ENCODE measurements around the gene PPP1CA. TPM values are rescaled to one million over a fixed set of nuclear protein-coding genes. Genes with fewer than 3 reads are reported as not detected.
A peak's percentile ranks its signal among the peaks of the same experiment; 100 is the strongest.

The PPP1CA gene
- total and polyA plus RNA-seq, 7 donors, result 72.6 to 191 (median 108) TPM

- H3K4me3 ChIP-seq, result no peak overlapping the region
- ATAC-seq, result no peak
- DNase-seq, result no peak
- no peak for TF ChIP-seq CTCF (IDR thresholded peaks at IDR 0.05)
- H3K36me3 ChIP-seq (ENCODE audit: insufficient read depth in 1 of 2, low read depth in 1 of 2), result no peaks in the 10 kb centered on the region
- H3K4me1 ChIP-seq, result peaks cover 3% of the 10 kb centered on the region
- H3K27me3 ChIP-seq (ENCODE audit: insufficient read depth in 3 of 3, low read length in 2 of 3), result no peaks in the 10 kb centered on the region
- WGBS, 3 donors, result 89 to 93% (median 89%) methylated on average over 7 of the region's 7 CpGs
- intact Hi-C loops (cut with DNase I), result no loop called here
- H3K9me3 ChIP-seq, result no peaks in the 10 kb centered on the region
- H3K27ac ChIP-seq, result no peak overlapping the region
Measured at GRCh38 chr11:67448220-67448609, 46.6 kb upstream of the PPP1CA start.

GRCh38 chr11:67445515-67445914 lies 43.9 kb upstream of the PPP1CA start:
- H3K27me3 ChIP-seq (ENCODE audit: insufficient read depth in 3 of 3, low read length in 2 of 3), result no peaks in the 10 kb centered on the region
- no peak overlapping the region for H3K4me3 ChIP-seq
- peaks cover 8% of the 10 kb centered on the region for H3K4me1 ChIP-seq
- WGBS, 3 donors, result 79 to 87% (median 85%) methylated on average over 5 of the region's 5 CpGs
- DNase-seq, result no peak
- H3K36me3 ChIP-seq (ENCODE audit: insufficient read depth in 1 of 2, low read depth in 1 of 2), result peaks cover 0 to 17% of the 10 kb centered on the region in 2 donors
- no peak for ATAC-seq
- H3K9me3 ChIP-seq, result no peaks in the 10 kb centered on the region
- no peak for TF ChIP-seq CTCF (IDR thresholded peaks at IDR 0.05)
- intact Hi-C loops (cut with DNase I), result no loop called here
- no peak overlapping the region for H3K27ac ChIP-seq

GRCh38 chr11:67442504-67443404 lies 41.1 kb upstream of the PPP1CA start:
- DNase-seq (no peak), ATAC-seq (peak in 1 of 4 donors; percentile 12)
- no peak for TF ChIP-seq CTCF (IDR thresholded peaks at IDR 0.05)
- H3K4me3 ChIP-seq, result peak overlapping the region; percentile 73
- 36 to 48% (median 39%) methylated on average over 29 to 45 of the region's 45 CpGs for WGBS, 3 donors
- peaks cover 0 to 35% of the 10 kb centered on the region in 2 donors for H3K36me3 ChIP-seq (ENCODE audit: insufficient read depth in 1 of 2, low read depth in 1 of 2)
- no peaks in the 10 kb centered on the region for H3K27me3 ChIP-seq (ENCODE audit: insufficient read depth in 3 of 3, low read length in 2 of 3)
- peaks cover 8% of the 10 kb centered on the region for H3K4me1 ChIP-seq
- H3K9me3 ChIP-seq, result no peaks in the 10 kb centered on the region
- intact Hi-C loops (cut with DNase I), result no loop called here
- peak overlapping the region; percentile 86 for H3K27ac ChIP-seq

GRCh38 chr11:67441731-67442351 lies 40.2 kb upstream of the PPP1CA start:
- Histone ChIP-seq H3K4me1 (peaks cover 8% of the 10 kb centered on the region), H3K9me3 (no peaks in the 10 kb centered on the region), H3K27me3 (ENCODE audit: insufficient read depth in 3 of 3, low read length in 2 of 3) (no peaks in the 10 kb centered on the region), H3K4me3 (peak overlapping the region; percentile 73), H3K36me3 (ENCODE audit: insufficient read depth in 1 of 2, low read depth in 1 of 2) (peaks cover 0 to 42% of the 10 kb centered on the region in 2 donors), H3K27ac (peak overlapping the region; percentile 86)
- no peak for TF ChIP-seq CTCF (IDR thresholded peaks at IDR 0.05)
- ATAC-seq (no peak), DNase-seq (no peak)
- 83 to 90% (median 84%) methylated on average over 28 of the region's 28 CpGs for WGBS, 3 donors
- intact Hi-C loops (cut with DNase I), result no loop called here
